Retina (tissue), 1 donor: ENCODE data around the gene ZNF280C.

Source experiments
- DNase-seq: peaks from one replicate; pipeline ENCODE4 v3.0.0-alpha.2; 2016

ZNF280C gene

GRCh38 chrX:130174937-130175336 is 93.8 kb downstream of the ZNF280C start:
- DNase-seq = no peak

DNA sequence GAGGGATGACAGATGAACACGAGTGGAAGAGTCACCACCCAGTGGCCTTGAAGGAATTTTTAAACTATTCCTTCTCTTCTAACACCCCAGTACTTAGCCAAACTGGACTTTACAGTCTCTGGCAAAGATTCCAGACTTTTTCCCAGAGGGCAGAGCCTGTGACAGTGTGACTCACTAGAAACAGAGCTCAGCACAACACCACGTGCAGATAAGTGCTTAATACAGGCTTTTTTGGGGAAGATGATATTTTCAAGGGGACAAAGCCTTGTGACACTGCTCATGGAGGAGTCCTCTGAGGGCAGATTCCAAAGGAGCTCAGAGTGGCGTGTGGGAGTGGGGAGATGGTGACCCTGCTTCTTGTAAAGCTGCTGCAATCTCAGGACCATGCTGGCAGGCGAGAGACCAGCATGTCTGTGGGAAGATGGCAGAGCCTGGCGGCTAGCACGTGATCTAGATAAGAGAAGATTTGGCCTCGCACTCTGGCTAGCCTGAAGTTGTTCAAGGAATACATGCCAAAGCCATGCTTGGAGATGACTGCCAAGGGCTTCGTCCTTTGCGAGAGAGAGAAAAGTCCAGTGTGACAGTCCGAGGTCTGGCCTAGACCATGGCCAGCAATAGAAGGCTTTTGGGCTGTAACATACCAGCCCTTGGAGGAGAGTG is 94.5 kb downstream of the ZNF280C start:
- DNase-seq = no peak

DNA sequence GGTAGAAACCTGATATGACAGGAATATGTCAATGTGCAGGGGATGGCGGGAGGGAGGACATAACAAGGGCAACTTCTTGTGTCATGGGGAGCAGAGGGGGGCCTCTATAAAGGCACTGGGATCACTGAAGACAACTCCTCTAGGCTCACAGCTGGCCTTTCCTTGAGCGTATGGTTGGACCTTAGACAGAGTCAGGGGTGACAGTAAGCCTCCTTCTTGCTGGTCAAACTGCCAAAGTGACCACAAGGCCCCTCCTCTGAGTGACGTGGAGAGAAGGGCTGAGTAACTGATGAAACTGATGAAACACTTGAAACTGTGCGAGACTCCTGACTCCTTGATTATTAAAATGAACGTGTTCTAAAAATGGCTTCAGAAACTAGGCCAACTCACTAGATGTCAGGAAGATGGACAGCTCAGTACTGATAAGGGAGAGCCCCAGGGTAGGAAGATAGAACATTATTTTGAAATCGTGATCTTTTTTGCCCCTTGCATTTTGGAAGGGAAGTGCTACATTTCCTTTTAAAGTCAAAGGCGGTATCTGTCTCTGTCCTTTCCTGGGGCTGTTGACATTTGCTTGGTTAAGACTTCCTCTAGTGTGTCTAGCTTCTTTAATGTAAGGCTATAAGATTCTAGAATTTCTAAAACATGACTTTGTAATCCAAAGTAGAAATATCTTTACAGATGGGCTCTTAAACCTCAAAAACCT is 95.4 kb downstream of the ZNF280C start:
- peak; percentile 5 for DNase-seq

DNA sequence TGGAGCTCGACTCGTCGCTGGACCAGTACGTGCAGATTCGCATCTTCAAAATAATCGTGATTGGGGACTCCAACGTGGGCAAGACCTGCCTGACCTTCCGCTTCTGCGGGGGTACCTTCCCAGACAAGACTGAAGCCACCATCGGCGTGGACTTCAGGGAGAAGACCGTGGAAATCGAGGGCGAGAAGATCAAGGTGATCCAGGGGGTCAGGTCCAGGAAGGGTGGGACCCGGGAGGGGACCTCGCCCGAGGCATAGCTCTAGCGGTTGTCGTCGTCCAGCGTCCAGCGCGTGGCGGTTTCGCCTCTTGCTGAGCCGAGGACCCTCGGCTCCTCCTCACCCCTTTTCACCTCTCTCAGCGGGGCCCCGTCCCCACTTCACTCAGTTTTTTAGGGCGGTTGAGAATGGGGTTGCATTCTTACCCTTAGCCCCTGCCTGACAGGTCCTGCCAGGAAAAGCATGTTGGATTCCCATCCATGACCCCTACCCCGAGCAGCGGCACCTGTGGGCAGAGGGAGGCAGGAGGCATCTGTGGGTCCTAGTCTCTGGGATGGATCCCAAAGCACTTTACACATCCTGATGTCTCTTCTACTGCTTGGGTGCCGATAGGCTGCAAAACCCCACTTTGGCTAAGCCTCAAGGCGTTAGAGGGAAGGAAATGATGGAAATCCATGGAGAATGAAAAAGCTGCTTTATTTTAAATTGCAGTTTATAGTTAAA is 96.4 kb downstream of the ZNF280C start:
- no peak for DNase-seq

GRCh38 chrX:130171446-130172126 is 97.1 kb downstream of the ZNF280C start, which contains the start of gene RAB33A:
Gene RAB33A, plus strand, starts transcription at chrX:130171962. Its CDS starts 101 bp downstream, at chrX:130172063.
- peak; percentile 84 for DNase-seq

GRCh38 chrX:130170752-130171445 is 97.8 kb downstream of the ZNF280C start:
- peak; percentile 90 for DNase-seq

- DNase-seq = no peak
These were observed 101.7 kb downstream of the ZNF280C start for GRCh38 chrX:130167040-130167439.

GRCh38 chrX:130166503-130166777 is 102.3 kb downstream of the ZNF280C start:
- DNase-seq = no peak

DNA sequence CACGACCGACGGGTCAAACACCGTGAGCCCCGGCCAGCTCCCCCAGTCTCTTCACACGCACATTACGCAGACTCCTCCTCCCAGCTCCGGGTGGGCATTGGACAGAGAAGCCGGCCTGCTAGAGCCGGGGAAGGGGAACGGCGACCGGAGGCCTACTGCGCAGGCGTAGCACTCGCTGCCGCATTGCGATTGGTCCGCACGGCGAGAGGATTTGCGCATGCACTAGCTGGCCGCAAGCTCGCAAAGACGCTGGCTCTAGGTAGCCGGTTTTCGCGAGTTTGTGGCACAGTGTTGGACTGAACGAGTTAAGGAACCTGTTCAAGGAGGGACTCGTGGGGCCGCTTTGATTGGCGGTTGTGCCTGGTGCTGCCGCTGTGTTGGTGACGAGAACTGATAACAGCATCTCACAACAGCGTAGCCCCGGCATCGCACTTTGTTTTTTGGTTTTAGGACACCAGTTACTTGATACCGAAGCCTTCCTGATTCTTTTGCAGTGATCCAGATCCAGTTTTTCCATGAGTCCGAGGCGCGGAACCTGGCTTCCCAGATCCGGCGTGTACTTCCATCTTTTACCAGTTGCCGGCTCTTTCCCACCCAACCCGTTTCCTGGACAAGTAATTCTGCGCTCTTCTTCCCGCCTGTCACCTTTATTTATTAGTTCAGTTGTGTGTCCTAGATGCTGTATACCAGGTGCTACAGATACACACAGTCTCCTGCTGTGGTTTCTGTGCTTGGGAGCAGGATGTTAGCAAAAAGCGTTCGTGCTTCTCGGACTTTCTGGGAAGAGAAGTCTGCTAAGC is 102.8 kb downstream of the ZNF280C start, which contains the start of gene AIFM1:
AIFM1 (minus strand) TSS at position 139 of the 800 bp plus-strand sequence. CDS start 185 bp downstream, outside the sequence.
- DNase-seq = peak; percentile 96

GRCh38 chrX:130165181-130165702 is 103.5 kb downstream of the ZNF280C start:
- DNase-seq = no peak

DNA sequence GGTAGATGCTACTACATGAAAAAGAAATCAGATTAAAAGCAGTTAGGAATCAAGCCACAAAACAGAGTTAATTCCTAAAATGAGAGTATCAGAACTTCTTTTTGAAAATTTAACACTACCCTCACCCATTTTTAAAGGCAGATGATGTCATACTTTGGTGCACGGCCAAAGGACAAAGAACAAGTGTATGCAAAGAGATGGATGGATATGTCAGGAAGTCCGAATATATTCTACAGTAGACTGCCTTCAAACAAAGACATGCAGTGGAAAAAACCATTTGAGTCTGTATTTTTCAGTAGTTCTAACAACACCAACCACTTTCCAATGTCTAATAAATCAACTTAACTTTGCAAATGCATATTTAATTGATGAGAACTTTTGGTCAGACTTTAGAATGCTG is 105.3 kb downstream of the ZNF280C start:
- DNase-seq = no peak

DNA sequence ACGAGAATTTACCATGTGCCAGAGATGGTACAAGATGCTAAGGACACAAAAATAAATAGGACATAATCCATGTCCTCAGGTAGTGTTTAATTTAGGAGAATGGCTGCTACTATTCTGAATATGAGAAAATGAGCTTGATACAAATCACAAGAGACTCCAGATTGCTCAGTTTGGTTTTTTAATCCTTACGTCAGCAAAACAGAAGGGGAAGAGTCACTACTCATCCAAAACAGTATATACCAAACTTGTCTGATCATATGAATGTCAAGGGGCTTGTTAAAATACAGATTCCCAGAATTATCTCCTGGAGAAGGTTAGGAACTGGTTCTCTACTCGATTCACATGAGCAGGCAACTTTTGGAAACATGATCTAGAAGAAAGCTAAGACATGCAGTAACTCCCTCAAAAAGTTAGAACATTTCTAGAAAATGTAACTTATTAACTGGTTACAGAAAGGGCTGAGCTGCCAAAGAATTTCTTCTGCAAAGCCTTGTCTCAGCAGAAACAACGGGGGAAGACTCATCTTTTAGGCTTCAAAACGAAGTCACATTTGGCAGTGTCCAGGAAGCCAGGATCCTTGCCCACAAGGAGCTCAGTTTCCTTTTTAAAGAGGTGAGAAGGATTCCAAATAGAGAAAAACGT is 106.5 kb downstream of the ZNF280C start:
- DNase-seq = no peak

- DNase-seq = no peak
These were observed 108.9 kb downstream of the ZNF280C start for GRCh38 chrX:130159776-130160175.

DNA sequence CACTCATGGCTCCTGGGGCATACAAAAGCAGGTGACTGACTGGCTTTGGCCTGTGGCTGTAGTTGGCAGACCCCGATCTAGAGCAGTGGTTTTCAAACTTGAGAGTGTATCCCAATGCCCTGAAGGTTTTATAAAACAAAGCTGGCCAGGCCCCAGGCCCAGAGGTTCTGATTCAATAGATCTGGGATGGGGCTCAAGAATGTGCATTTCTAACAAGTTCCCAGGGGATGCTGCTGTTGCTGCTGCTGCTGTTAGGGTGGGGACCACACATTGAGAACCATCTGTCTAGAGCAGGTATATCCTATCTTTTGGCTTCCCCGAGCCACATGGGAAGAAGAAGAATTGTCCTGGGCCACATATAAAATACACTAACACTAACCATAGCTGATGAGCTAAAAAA is 110.4 kb downstream of the ZNF280C start:
- no peak for DNase-seq

DNA sequence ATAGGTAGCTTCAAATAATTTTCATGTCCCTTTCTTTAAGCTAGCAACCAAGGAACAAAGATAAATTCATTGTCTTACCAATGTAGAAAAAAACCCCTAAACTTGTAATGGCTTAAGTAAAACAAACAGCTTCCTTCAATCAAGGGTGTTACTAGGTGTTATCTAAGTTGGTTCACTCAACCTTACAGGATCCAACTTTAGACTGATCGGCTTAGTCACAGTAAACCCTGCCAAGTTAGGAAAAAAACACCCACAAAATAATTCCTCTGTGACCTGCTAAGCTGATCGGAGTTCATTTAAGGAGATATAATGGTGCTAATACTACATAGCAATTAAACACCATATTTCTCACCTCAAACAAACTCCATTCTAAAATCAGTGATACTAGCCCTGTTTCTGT is 113.1 kb downstream of the ZNF280C start:
- no peak for DNase-seq
